GM19372 (cell line): ENCODE measurements around the gene HAUS6.
"Not testable (repeated sequence)": the region's sequence is repeated elsewhere in the genome, so short reads cannot be mapped to it uniquely, and the experiment has no call there.

ENCODE experiments used
- ATAC-seq: cut with Tn5 transposase; IDR thresholded peaks from one replicate; pipeline ENCODE4 v1.9.1; 2021; ENCODE audit warnings: mild to moderate bottlenecking, low read depth, moderate library complexity; ENCODE audit not compliant: unreplicated experiment

Gene HAUS6, protein sequence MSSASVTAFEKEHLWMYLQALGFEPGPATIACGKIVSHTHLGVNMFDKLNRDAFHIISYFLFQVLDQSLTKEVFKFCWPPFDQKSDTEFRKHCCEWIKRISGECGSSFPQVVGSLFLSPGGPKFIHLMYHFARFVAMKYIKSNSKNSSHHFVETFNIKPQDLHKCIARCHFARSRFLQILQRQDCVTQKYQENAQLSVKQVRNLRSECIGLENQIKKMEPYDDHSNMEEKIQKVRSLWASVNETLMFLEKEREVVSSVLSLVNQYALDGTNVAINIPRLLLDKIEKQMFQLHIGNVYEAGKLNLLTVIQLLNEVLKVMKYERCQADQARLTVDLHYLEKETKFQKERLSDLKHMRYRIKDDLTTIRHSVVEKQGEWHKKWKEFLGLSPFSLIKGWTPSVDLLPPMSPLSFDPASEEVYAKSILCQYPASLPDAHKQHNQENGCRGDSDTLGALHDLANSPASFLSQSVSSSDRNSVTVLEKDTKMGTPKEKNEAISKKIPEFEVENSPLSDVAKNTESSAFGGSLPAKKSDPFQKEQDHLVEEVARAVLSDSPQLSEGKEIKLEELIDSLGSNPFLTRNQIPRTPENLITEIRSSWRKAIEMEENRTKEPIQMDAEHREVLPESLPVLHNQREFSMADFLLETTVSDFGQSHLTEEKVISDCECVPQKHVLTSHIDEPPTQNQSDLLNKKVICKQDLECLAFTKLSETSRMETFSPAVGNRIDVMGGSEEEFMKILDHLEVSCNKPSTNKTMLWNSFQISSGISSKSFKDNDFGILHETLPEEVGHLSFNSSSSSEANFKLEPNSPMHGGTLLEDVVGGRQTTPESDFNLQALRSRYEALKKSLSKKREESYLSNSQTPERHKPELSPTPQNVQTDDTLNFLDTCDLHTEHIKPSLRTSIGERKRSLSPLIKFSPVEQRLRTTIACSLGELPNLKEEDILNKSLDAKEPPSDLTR

DNA sequence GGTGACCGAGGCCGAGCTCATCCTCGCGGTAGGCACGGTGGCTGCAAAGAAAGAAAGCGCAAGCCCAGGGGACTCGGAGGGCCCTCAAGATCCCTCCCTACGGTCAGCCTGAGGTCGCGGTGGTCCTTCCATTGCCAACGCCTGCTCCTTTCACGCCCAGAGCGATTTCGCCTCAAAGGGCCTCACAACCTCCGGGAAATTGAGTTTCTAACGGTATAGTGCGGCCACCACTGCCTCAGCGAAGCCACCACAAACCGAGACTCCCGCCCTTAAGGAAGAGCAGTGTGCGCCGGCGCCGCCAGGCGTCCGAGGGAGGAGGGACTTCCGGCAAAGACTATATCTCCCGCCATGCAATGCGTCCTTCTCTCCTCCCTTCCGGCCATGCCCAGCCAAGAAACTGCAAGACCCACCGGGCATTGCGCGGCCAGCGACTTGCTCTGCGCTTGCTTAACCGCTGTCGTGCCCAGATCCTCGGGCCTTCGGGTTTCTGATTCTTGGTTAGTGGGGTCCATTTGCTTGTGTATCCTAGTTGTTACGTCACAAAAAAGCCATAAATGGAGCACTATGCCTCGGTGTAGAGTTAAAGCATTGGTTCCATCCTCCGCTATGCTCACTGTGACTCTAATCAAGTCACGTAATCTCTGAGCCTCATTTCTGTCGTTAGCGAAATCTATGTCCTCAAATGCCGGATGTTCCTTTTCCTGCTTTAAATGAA is at the start of gene HAUS6:
Gene HAUS6, minus strand, starts transcription at position 274 of the 715 bp plus-strand sequence. Its CDS starts 253 bp downstream, at position 21.
- peak; percentile 96 for ATAC-seq

DNA sequence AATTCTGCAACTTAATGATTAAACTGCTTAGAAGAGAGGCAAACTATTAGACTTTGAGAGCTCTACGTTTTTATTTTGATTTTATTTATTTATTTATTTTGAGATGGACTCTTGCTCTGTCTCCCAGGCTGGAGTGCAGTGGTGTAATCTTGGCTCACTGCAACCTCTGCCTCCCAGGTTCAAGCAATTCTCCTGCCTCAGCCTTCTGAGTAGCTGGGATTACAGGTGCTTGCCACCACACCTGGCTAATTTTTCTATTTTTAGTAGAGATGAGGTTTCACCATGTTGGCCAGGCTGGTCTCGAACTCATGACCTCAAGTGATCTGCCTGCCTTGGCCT is 49.4 kb upstream of the HAUS6 start:
- not testable (repeated sequence) for ATAC-seq

DNA sequence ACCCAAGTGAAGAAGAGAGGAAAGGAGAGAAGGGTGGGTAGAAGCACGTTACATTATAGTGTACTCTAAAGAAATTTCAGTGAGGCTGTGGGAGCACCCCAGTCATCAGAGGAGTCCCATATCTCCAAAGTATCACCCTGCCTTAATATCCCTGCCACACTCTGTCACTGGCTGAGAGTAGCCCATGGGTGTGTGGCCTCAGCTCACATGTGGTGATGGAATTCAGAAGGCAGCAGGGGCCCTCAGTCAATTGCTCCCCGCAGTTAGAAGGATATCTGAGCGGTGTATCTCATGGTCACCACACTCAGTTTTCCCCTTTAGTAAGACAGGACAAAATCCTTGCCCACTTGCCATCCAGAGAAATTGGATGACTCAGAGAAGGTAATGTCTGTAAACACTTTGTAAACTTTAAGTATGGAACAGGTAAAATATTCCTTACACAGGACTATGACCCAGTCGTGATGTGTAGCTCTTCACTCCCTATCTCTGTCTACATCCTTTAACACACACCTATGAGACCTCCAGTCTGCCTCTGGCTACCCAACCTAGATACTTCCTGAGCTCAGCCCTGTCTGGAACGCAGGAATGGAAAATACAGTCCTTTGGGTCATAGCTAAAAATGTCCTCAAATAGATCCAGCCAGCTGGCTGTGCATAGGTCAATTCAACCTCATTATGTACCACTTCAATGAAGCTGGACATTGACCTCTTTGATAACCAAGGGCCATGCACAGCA is 48.9 kb upstream of the HAUS6 start:
- no peak for ATAC-seq

DNA sequence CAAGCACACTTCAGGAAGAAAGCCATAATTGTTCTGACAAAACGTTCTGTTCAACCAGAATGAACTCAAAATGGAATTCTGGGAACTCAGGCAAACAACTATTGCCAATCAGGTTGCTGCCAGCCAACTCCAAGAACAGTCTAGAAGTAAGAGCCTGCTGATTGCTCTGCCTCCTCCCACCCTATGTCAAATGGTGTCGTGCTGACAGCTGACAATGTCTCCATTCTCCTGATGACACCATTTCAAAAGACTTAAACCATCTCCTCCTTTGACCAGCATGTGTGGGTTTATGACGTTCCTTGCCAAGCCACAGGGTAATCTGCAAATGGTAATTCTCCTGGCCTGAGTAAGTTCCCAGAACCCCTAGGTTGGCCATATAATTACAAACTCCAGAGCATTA is 46.5 kb upstream of the HAUS6 start:
- ATAC-seq: no peak

DNA sequence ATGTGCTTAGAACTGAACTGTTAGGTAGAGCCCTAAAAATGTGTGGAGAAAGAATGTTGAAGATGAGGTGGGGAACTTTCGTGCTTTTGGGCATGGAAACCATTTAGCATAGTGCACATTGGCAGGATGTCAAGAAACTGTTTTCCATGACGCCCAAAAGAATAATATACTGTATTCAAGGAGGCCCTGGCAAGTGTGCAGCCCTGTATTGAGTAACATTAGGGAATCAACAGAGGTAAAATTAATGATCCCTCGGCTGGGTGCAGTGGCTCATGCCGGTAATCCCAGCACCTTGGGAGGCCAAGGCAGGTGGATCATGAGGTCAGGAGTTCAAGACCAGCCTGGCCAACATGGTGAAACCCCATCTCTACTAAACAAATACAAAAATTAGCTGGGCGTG is 45.5 kb upstream of the HAUS6 start:
- ATAC-seq: no peak

GRCh38 chr9:19146441-19147024 is 43.8 kb upstream of the HAUS6 start:
- ATAC-seq: no peak

DNA sequence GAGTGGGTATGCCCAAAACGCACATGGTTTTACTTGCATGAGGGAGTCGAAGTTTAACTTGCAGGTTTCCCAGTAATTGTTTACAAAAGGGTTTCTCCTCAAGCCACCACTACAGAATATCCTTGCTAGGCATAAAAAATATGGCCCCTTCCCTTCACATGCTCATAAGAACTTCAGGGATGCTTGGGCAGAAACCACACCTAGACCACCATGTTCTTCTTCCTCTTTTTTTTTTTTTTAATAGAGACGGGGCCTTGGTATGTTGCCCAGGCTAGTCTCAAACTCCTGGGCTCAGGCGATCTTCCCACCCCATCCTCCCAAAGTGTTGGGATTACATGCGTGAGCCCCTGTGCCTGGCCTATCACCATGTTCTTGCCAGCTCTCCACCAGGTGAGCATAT is 43.2 kb upstream of the HAUS6 start:
- ATAC-seq: no peak

DNA sequence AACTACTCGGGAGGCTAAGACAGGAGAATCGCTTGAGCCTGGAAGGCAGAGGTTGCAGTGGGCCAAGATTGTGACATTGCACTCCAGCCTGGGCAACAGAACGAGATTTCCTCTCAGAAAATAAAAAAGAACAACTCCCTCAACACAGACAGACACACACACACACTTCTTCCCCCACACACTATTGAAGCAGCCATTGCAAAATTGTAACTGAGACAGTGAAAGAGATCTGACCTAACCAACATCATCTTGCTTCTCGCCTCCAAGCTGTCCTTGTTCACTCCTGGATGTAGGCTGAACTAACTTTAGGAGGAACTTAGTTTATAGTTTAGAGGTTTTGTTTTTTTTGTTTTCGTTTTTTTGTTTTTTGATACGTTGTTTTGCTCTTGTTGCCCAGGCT is 37.6 kb upstream of the HAUS6 start:
- no peak for ATAC-seq

DNA sequence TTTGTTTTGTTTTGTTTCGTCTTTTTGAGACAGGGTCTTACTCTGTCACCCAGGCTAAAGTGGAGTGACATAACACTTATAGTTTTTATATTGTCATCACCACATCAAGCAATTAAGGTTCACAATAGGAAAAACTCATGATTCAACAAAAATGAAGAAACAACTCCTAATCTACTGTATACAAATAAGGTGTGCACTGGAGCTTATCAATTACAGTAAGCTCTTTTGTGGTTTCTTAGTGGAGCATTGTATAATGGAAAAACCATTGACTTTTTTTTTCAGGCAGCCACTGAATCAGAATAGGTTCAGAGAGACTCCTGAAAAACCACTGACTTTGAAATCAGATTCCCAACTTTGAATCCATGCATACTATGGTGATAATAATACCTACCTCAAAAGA is 35.4 kb upstream of the HAUS6 start:
- ATAC-seq: no peak

GRCh38 chr9:19137282-19137681 is 34.6 kb upstream of the HAUS6 start:
- ATAC-seq: no peak

DNA sequence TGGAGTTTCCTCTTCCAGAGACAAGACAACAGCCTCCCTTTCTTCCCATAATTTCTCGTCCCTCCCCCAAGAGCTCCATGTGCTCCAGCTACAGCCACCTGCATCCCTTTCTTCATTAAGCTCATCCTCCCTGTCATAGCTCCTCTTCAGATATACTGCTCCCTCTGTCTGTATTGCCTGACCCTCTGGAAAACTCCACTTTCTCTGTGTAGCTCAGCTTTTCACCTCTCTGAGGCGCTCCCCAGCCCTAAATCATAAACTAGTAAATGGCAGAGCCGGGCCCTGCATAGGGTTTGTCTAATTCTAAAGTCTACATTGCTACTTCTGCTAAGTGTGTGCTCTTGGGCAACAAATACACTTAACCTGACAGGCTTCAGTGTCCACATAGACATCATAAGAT is 33.4 kb upstream of the HAUS6 start:
- no peak for ATAC-seq

- ATAC-seq: no peak
These were observed 31.0 kb upstream of the HAUS6 start for GRCh38 chr9:19133549-19134345.

DNA sequence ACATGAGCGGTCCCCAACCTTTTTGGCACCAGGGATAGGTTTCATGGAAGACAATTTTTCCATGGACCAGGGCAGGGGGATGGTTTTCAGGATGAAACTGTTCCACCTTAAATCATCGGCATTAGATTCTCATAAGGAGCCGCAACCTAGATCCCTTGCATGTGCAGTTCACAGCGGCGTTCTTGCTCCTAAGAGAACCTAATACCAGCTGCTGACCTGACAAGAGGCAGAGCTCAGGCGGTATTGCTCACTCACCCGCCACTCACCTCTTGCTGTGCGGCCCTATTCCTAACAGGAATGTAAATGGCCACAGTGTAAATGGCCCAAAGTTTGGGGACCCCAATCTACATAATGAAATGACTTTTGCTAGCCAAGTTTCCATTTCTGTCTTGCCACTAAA is 27.7 kb upstream of the HAUS6 start:
- no peak for ATAC-seq

DNA sequence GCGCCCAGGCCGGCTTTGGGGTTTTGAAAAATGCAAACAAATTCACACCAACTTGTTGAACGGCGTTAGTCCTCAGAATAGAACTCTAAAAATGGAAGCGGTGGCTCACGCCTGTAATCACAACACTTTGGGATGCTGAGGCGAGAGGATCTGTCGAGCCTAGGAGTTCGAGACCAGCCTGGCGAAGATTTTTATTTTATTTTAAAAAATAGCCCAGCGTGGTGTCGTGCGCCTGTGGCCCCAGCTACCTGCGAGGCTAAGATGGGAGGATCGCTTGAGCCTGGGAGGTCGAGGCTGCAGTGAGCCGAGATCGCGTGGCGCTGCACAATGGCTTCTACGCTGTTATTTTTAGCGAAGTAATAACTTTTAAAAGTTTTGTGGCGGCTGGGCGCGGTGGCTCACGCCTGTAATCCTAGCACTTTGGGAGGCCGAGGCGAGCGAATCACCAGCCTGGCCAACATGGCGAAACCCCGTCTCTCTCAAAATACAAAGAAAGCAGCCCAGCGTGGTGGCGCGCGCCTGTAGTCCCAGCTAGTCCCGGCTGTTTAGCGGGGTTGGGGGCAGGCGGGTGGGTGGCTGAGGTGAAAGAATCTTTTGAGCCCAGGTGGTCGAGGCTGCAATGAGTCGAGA is 25.3 kb upstream of the HAUS6 start:
- peak; percentile 25 for ATAC-seq

GRCh38 chr9:19124430-19124793 is 21.7 kb upstream of the HAUS6 start:
- ATAC-seq: no peak

- ATAC-seq: no peak
These were observed 19.9 kb upstream of the HAUS6 start for GRCh38 chr9:19122490-19123042.

DNA sequence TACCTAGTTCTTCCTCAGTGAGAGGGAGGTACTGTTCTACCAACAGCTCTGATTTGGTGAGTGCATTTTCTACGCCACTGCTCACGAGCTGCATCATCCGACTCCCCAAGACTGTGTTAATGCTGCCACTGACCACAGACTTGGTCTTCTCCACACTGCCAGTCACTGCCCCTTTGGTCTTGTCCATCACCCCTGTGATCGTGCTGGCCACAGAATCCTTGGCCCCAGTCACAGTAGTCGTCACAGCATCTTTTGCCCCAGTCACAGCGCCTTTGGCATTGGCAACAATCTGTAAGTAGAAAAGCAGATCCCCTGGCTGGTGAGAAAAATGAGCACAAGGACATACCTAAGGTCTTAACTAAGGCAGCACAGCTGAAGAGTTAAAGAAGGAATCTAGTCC is 18.2 kb upstream of the HAUS6 start:
- no peak for ATAC-seq

GRCh38 chr9:19119801-19120440 is 17.2 kb upstream of the HAUS6 start:
- no peak for ATAC-seq
